ENCODE data around the gene ITGA4.

DNA sequence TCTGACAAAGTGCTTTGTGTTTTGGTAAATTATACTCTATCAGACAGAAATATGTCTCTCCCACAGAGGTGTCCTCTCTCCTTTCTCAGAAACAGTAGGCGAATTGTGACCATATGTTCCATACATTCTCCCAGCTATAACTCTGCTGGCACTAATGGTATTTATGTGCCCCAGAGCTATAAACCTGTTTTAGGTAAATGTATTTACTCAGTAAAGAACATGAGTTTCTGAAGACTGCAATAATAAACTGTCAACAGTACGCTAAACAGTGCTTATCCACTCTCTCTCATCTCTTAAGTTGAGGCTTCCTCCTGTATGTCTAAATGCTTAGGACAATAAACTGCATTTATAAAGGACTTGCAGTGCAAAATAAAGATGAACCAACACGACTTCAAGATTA lies 58.5 kb downstream of the ITGA4 start:
- TF ChIP-seq HNRNPUL1 (IDR thresholded peaks at IDR 0.05; ENCODE audit: low read length) (no peak), MXI1 (IDR thresholded peaks at IDR 0.05; ENCODE audit: low read depth, low read length) (no peak), ZNF408 (CRISPR knock-in tag; IDR thresholded peaks at IDR 0.05; ENCODE audit: low read depth) (no peak)
- TF ChIP-seq, protein P1, sequence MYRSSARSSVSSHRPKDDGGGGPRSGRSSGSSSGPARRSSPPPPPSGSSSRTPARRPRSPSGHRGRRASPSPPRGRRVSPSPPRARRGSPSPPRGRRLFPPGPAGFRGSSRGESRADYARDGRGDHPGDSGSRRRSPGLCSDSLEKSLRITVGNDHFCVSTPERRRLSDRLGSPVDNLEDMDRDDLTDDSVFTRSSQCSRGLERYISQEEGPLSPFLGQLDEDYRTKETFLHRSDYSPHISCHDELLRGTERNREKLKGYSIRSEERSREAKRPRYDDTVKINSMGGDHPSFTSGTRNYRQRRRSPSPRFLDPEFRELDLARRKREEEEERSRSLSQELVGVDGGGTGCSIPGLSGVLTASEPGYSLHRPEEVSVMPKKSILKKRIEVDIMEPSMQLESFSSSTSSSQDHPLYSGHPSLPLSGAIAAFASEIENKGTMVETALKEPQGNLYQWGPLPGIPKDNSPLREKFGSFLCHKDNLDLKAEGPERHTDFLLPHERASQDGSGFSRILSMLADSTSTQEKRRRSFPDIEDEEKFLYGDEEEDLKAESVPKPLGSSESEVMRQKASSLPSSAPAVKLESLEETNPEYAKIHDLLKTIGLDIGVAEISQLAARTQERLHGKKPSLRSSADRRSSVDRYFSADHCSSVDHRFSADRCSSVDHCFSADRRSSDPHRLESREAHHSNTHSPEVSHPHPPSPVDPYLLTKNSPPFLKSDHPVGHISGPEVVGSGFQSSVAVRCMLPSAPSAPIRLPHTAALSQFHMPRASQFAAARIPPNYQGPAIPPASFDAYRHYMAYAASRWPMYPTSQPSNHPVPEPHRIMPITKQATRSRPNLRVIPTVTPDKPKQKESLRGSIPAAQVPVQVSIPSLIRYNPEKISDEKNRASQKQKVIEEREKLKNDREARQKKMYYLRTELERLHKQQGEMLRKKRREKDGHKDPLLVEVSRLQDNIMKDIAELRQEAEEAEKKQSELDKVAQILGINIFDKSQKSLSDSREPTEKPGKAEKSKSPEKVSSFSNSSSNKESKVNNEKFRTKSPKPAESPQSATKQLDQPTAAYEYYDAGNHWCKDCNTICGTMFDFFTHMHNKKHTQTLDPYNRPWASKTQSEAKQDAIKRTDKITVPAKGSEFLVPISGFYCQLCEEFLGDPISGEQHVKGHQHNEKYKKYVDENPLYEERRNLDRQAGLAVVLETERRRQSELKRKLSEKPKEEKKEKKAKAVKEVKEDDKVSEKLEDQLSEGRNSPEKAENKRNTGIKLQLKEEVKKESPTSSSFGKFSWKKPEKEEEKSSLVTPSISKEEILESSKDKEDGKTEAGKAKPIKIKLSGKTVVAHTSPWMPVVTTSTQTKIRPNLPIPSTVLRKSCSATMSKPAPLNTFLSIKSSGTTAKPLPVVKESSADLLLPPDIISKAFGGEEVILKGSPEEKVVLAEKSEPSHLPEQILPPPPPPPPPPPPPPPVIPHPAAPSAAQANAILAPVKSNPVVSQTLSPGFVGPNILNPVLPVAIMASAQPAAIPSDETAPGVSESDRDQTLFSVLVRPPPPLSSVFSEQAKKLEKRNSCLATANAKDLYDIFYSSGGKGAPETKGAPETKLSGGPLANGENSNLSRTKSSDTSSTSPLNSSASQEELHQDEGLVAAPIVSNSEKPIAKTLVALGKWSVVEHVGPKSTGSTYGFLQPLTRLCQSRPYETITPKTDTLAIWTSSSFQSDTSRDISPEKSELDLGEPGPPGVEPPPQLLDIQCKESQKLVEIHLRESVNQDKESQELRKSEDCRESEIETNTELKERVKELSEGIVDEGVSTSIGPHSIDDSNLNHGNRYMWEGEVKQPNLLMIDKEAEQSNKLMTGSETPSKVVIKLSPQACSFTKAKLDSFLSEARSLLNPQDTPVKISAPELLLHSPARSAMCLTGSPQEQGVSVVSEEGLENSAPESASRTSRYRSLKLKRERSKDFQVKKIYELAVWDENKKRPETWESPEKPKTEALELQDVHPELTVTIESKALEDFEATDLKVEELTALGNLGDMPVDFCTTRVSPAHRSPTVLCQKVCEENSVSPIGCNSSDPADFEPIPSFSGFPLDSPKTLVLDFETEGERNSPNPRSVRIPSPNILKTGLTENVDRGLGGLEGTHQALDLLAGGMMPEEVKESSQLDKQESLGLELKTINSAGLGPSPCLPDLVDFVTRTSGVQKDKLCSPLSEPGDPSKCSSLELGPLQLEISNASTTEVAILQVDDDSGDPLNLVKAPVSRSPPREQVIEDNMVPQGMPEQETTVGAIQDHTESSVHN (IDR thresholded peaks at IDR 0.05; ENCODE audit: borderline replicate concordance in 1 of 2, low read depth in 1 of 2) = no peak
- TF ChIP-seq, protein P2, sequence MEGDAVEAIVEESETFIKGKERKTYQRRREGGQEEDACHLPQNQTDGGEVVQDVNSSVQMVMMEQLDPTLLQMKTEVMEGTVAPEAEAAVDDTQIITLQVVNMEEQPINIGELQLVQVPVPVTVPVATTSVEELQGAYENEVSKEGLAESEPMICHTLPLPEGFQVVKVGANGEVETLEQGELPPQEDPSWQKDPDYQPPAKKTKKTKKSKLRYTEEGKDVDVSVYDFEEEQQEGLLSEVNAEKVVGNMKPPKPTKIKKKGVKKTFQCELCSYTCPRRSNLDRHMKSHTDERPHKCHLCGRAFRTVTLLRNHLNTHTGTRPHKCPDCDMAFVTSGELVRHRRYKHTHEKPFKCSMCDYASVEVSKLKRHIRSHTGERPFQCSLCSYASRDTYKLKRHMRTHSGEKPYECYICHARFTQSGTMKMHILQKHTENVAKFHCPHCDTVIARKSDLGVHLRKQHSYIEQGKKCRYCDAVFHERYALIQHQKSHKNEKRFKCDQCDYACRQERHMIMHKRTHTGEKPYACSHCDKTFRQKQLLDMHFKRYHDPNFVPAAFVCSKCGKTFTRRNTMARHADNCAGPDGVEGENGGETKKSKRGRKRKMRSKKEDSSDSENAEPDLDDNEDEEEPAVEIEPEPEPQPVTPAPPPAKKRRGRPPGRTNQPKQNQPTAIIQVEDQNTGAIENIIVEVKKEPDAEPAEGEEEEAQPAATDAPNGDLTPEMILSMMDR (IDR thresholded peaks at IDR 0.05 in 2 of 3, conservative IDR thresholded peaks at IDR 0.05 in 1 of 3; ENCODE audit: insufficient read depth in 2 of 3, low read depth in 1 of 3, low read length in 3 of 3) = no peak

Measured in K562 (cell line).